OCI-LY7 (cell line): Measurements from ENCODE around the gene ECEL1.

Experiments
- CTCF ChIP-seq: fragments of 200-600 bp; sonication (generic); conservative IDR thresholded peaks from 2 replicates; pipeline ENCODE4 v1.5.1; 2014; ENCODE audit warnings: mild to moderate bottlenecking, antibody characterized with exemption, low read length, moderate library complexity, mixed read lengths
- EZH2phosphoT487 ChIP-seq: fragments of 200-600 bp; sonication (generic); IDR thresholded peaks from 2 replicates; pipeline ENCODE4 v1.6.1; 2018; ENCODE audit warnings: low read depth, borderline replicate concordance, mild to moderate bottlenecking, mixed run types, antibody characterized with exemption, low read length, moderate library complexity, mixed read lengths

GRCh38 chr2:232455426-232456255 is 32.0 kb downstream of the ECEL1 start, which contains the start of gene ALPI:
- TF ChIP-seq CTCF (no peak), EZH2phosphoT487 (no peak)
